HCT116 (cell line): ENCODE results near the gene KLK1. TPM values are rescaled to one million over a fixed set of nuclear protein-coding genes. Genes with fewer than 3 reads are reported as not detected.
A peak's percentile ranks its signal among the peaks of the same experiment; 100 is the strongest.

ENCODE experiments used
- ATAC-seq: fragments of 200-7000 bp; cut with Tn5 transposase; 2 replicates; pipeline ENCODE4 v1.9.1; 2020; ENCODE audit warnings: mild to moderate bottlenecking, moderate library complexity
- BruUV-seq: library from RNA; stranded (reverse); fragments of 400-500 nt; replicated peaks from 2 replicates; lab custom pipeline; 2021; lab: Mats Ljungman, UMichigan
- CTCF ChIA-PET: fragments of 300-600 bp; sonication (Branson Sonifier 250); formaldehyde crosslinking; loops from one replicate; lab custom pipeline; 2021; ENCODE audit warnings: antibody characterized with exemption; lab: Charles Lee
- POLR2A ChIA-PET: fragments of 300-600, 350-600 bp; sonication (Branson Sonifier 250); formaldehyde crosslinking; loops from one replicate; lab custom pipeline; 2021; ENCODE audit warnings: antibody characterized with exemption; lab: Charles Lee
- RAD21 ChIA-PET, 2 experiments: fragments of 300-600 bp; sonication (Branson Sonifier 250); formaldehyde crosslinking; loops; one replicate each; lab custom pipeline; 2023; ENCODE audit warnings: low total read pairs in 2 of 2; ENCODE audit not compliant: uncharacterized antibody in 2 of 2, unreplicated experiment in 2 of 2, low non-redundant PET in 1 of 2; lab: Charles Lee
- DNase-seq: peaks from one replicate; pipeline ENCODE4 v3.0.0-alpha.2; 2010; ENCODE audit warnings: low read depth, low spot score
- H2AFZ ChIP-seq: fragments of 200-600 bp; shearing (Covaris generic), sonication (generic); 2 replicates; pipeline ENCODE4 v1.6.1; 2017; ENCODE audit warnings: low read depth, mixed run types, mixed read lengths, antibody characterized with exemption, low read length; ENCODE audit not compliant: poor library complexity, severe bottlenecking
- H3K27ac ChIP-seq: 2 replicates; pipeline ENCODE4 v1.5.1; 2012; ENCODE audit warnings: low read depth, low read length
- H3K27me3 ChIP-seq: fragments of 200-600 bp; sonication (generic); 2 replicates; pipeline ENCODE4 v1.6.1; 2016; ENCODE audit warnings: mixed run types, low read length, mixed read lengths; ENCODE audit not compliant: insufficient read depth
- H3K36me3 ChIP-seq, 2 experiments: fragments of 200-500 bp in 1 of 2; fragments of 200-600 bp in 1 of 2; sonication (Bioruptor generic) in 1 of 2; sonication (generic) in 1 of 2; 2 replicates each; pipeline versions ENCODE4 v1.5.1 to v1.6.1; 2014 to 2016; ENCODE audit warnings: low read length in 2 of 2, inconsistent platforms in 1 of 2, mixed read lengths in 1 of 2, mixed run types in 1 of 2; ENCODE audit not compliant: insufficient read depth in 2 of 2, control insufficient read depth in 1 of 2
- H3K4me1 ChIP-seq, 2 experiments: fragments of 200-600 bp in 1 of 2; sonication (generic) in 1 of 2; 2 replicates each; pipeline versions ENCODE4 v1.5.1 to v1.6.1; 2012 to 2017; ENCODE audit warnings: low read length in 2 of 2, inconsistent platforms in 1 of 2, mild to moderate bottlenecking in 1 of 2, mixed read lengths in 1 of 2, mixed run types in 1 of 2, moderate library complexity in 1 of 2; ENCODE audit not compliant: insufficient read depth in 2 of 2, control insufficient read depth in 1 of 2
- H3K4me2 ChIP-seq: fragments of 200-600 bp; sonication (generic); 2 replicates; pipeline ENCODE4 v1.6.1; 2017; ENCODE audit warnings: mixed run types, low read length, mixed read lengths
- H3K4me3 ChIP-seq, 2 experiments: fragments of 200-600 bp in 1 of 2; sonication (generic) in 1 of 2; replicated peaks in 1 of 2; 2 replicates each; pipeline ENCODE4 v1.5.1; 2011 to 2016; ENCODE audit warnings: low read length in 2 of 2, control low read depth in 1 of 2, low read depth in 1 of 2, mild to moderate bottlenecking in 1 of 2, mixed read lengths in 1 of 2, mixed run types in 1 of 2
- H3K79me2 ChIP-seq: fragments of 200-600 bp; sonication (generic); 2 replicates; pipeline ENCODE4 v1.6.1; 2017; ENCODE audit warnings: mild to moderate bottlenecking, mixed run types, low read length, moderate library complexity, mixed read lengths; ENCODE audit not compliant: insufficient read depth
- H3K9ac ChIP-seq: fragments of 200-600 bp; sonication (generic); 2 replicates; pipeline ENCODE4 v1.6.1; 2016; ENCODE audit warnings: low read length, mixed read lengths
- H3K9me2 ChIP-seq: fragments of 200-600 bp; sonication (generic), shearing (Covaris generic); 2 replicates; pipeline ENCODE4 v1.6.1; 2017; ENCODE audit warnings: mixed run types, mild to moderate bottlenecking, moderate library complexity; ENCODE audit not compliant: insufficient read depth
- H3K9me3 ChIP-seq, 2 experiments: fragments of 200-500 bp in 1 of 2; fragments of 200-600 bp in 1 of 2; sonication (Bioruptor generic) in 1 of 2; sonication (generic) in 1 of 2; 2 replicates each; pipeline ENCODE4 v1.6.1; 2014 to 2017; ENCODE audit warnings: low read length in 2 of 2, mixed read lengths in 2 of 2, inconsistent platforms in 1 of 2, low read depth in 1 of 2, mild to moderate bottlenecking in 1 of 2, mixed run types in 1 of 2, moderate library complexity in 1 of 2; ENCODE audit not compliant: control insufficient read depth in 1 of 2, insufficient read depth in 1 of 2
- H4K20me1 ChIP-seq: fragments of 200-600 bp; sonication (generic), shearing (Covaris generic); 2 replicates; pipeline ENCODE4 v1.6.1; 2017; ENCODE audit warnings: mixed run types, mild to moderate bottlenecking, moderate library complexity; ENCODE audit not compliant: insufficient read depth
- ATF3 ChIP-seq: IDR thresholded peaks from 2 replicates; pipeline ENCODE4 v1.6.1; 2012
- CTCF ChIP-seq, 3 experiments: fragments of 200-600 bp in 1 of 3; sonication (generic) in 1 of 3; IDR thresholded peaks in 2 of 3; conservative IDR thresholded peaks in 1 of 3; 2 replicates each; pipeline ENCODE4 v1.5.1; 2012 to 2017; ENCODE audit warnings: low read depth in 2 of 3, low read length in 2 of 3, antibody characterized with exemption in 1 of 3, borderline replicate concordance in 1 of 3, control low read depth in 1 of 3, mild to moderate bottlenecking in 1 of 3, mixed read lengths in 1 of 3, mixed run types in 1 of 3, moderate library complexity in 1 of 3; ENCODE audit not compliant: insufficient read depth in 1 of 3
- EGR1 ChIP-seq: IDR thresholded peaks from 2 replicates; pipeline ENCODE4 v1.6.1; 2012; ENCODE audit warnings: low read depth
- ELF1 ChIP-seq: IDR thresholded peaks from 2 replicates; pipeline ENCODE4 v1.6.1; 2012; ENCODE audit warnings: low read depth, borderline replicate concordance
- EZH2 ChIP-seq: fragments of 200-600 bp; sonication (generic); IDR thresholded peaks from 2 replicates; pipeline ENCODE4 v1.6.1; 2017; ENCODE audit warnings: antibody characterized with exemption, mixed run types
- FOSL1 ChIP-seq: IDR thresholded peaks from 2 replicates; pipeline ENCODE4 v1.6.1; 2012; ENCODE audit warnings: low read depth
- JUND ChIP-seq: IDR thresholded peaks from 2 replicates; pipeline ENCODE4 v1.6.1; 2012
- MAX ChIP-seq: IDR thresholded peaks from 2 replicates; pipeline ENCODE4 v1.6.1; 2012
- POLR2A ChIP-seq: IDR thresholded peaks from 2 replicates; pipeline ENCODE4 v1.7.0; 2011; ENCODE audit warnings: borderline replicate concordance; ENCODE audit not compliant: insufficient read depth, insufficient read length; ENCODE audit errors: extremely low read depth
- RAD21 ChIP-seq: IDR thresholded peaks from 2 replicates; pipeline ENCODE4 v1.6.1; 2012; ENCODE audit warnings: low read depth, mild to moderate bottlenecking
- REST ChIP-seq: IDR thresholded peaks from 2 replicates; pipeline ENCODE4 v1.6.1; 2012; ENCODE audit warnings: low read depth
- SIN3A ChIP-seq: IDR thresholded peaks from 2 replicates; pipeline ENCODE4 v1.6.1; 2012; ENCODE audit warnings: low read depth
- SP1 ChIP-seq: IDR thresholded peaks from 2 replicates; pipeline ENCODE4 v1.6.1; 2012; ENCODE audit warnings: low read depth
- SRF ChIP-seq: IDR thresholded peaks from 2 replicates; pipeline ENCODE4 v1.6.1; 2012; ENCODE audit warnings: low read depth
- TCF7L2 ChIP-seq: IDR thresholded peaks from 2 replicates; pipeline ENCODE4 v1.7.0; 2011; ENCODE audit warnings: borderline replicate concordance, inconsistent platforms; ENCODE audit not compliant: insufficient read depth, insufficient read length; ENCODE audit errors: extremely low read depth
- YY1 ChIP-seq: IDR thresholded peaks from 2 replicates; pipeline ENCODE4 v1.6.1; 2011; ENCODE audit warnings: low read length, low read depth, moderate library complexity, mild to moderate bottlenecking; ENCODE audit not compliant: insufficient replicate concordance; ENCODE audit errors: extremely low read depth
- ZFX ChIP-seq: fragments of 450-650 bp; IDR thresholded peaks from 2 replicates; pipeline ENCODE4 v1.6.1; 2017
- ZNF274 ChIP-seq: fragments of 200-500 bp; sonication (Bioruptor generic); IDR thresholded peaks from 2 replicates; pipeline ENCODE4 v1.6.1; 2014; ENCODE audit warnings: mild to moderate bottlenecking, low read depth, low read length, inconsistent platforms
- intact Hi-C: fragments of 100-400 bp; cut with micrococcal nuclease; formaldehyde crosslinking; loops from 2 replicates; pipeline ENCODE4 v1.10.0; 2022
- total RNA-seq: library from RNA; stranded (reverse); gene quantifications from one replicate; pipeline ENCODE4 v1.2.1, GENCODE V29; 2021; ENCODE audit not compliant: unreplicated experiment

Gene KLK1
- total RNA-seq, 1 experiment from 2014 or later, result 3.3 TPM

GRCh38 chr19:50820549-50821247, 2.9 kb downstream of the KLK1 start:
- Histone ChIP-seq H2AFZ (peak overlapping the region; percentile 92), H3K27me3 (no peaks in the 10 kb centered on the region), H3K36me3 (no peaks in the 10 kb centered on the region), H4K20me1 (no peaks in the 10 kb centered on the region), H3K9ac (peak overlapping the region; percentile 30; the same call in 1 of the 2 replicates), H3K79me2 (no peaks in the 10 kb centered on the region), H3K4me1 (peaks cover 24 to 52% of the 10 kb centered on the region in 2 experiments), H3K4me3 (peak overlapping the region in 1 of 2 experiments; percentile 37; a peak in 2 of 4 replicates), H3K9me2 (no peaks in the 10 kb centered on the region), H3K27ac (no peak overlapping the region; the same call in 1 of the 2 replicates), H3K4me2 (peak overlapping the region; percentile 76), H3K9me3 (no peaks in the 10 kb centered on the region; a peak in 1 of 4 replicates)
- peak; percentile 37; the same call in 1 of the 2 replicates for ATAC-seq
- no peak for DNase-seq
- CTCF ChIA-PET, result no interaction called here
- intact Hi-C loops, result no loop called here
- POLR2A ChIA-PET, result interaction anchor here (0.6 to 1.8 kb wide), 2 partner anchors 16 to 177 kb away, joined by 4 to 12 read pairs; no protein-coding TSS in a partner anchor
- TF ChIP-seq CTCF (IDR thresholded peaks at IDR 0.05 in 2 of 3, conservative IDR thresholded peaks at IDR 0.05 in 1 of 3; ENCODE audit: borderline replicate concordance in 1 of 3, insufficient read depth in 1 of 3, low read depth in 2 of 3, low read length in 2 of 3) (no peak), YY1 (no peak), SIN3A (no peak), FOSL1 (no peak), POLR2A (no peak), REST (no peak), MAX (no peak), SP1 (no peak), JUND (no peak), ZNF274 (no peak), EZH2 (no peak), TCF7L2 (no peak), ELF1 (no peak), EGR1 (no peak), RAD21 (no peak), SRF (no peak), ZFX (no peak), ATF3 (no peak)
- RAD21 ChIA-PET, result interaction anchor here in 1 of 2 experiments (0.5 kb wide), 1 partner anchor 115 kb away, joined by 3 read pairs; no protein-coding TSS in a partner anchor
- no TSS peak for BruUV-seq
